SK-N-SH (cell line): ENCODE results near the gene CPNE7. TPM values are rescaled to one million over a fixed set of nuclear protein-coding genes. Genes with fewer than 3 reads are reported as not detected.

Source experiments
- CTCF ChIA-PET: fragments of 300-600, 350-600 bp; formaldehyde crosslinking; extraction: SDS; loops from one replicate; lab custom pipeline; 2021; lab: Yijun Ruan, JAX
- POLR2A ChIA-PET: fragments of 350-600 bp; sonication (Branson Sonifier 250); formaldehyde crosslinking; extraction: SDS; loops from one replicate; lab custom pipeline; 2020; ENCODE audit warnings: antibody characterized with exemption, inconsistent platforms; lab: Yijun Ruan, JAX
- DNase-seq: peaks from one replicate; pipeline ENCODE4 v3.0.0; 2012
- H2AFZ ChIP-seq: fragments of 200-600 bp; sonication (generic); 2 replicates; pipeline ENCODE4 v1.8.1; 2016; ENCODE audit warnings: antibody characterized with exemption, mild to moderate bottlenecking, low read depth
- H3F3A ChIP-seq: fragments of 200-600 bp; sonication (generic); replicated peaks from 2 replicates; pipeline ENCODE3; 2016; ENCODE audit warnings: antibody characterized with exemption, mild to moderate bottlenecking; ENCODE audit not compliant: insufficient read depth
- H3K27ac ChIP-seq, 2 experiments: fragments of 200-500 bp in 1 of 2; fragments of 200-600 bp in 1 of 2; sonication (Bioruptor generic) in 1 of 2; sonication (generic), shearing (Covaris generic) in 1 of 2; 2 replicates each; pipeline versions ENCODE4 v1.5.1 to v1.6.1; 2014 to 2016; ENCODE audit warnings: low read depth in 2 of 2, inconsistent platforms in 1 of 2, low read length in 1 of 2, mild to moderate bottlenecking in 1 of 2, mixed read lengths in 1 of 2
- H3K27me3 ChIP-seq: fragments of 200-600 bp; sonication (generic), shearing (Covaris generic); 2 replicates; pipeline ENCODE4 v1.6.1; 2016; ENCODE audit warnings: mixed run types; ENCODE audit not compliant: insufficient read depth
- H3K36me3 ChIP-seq, 2 experiments: fragments of 200-500 bp in 1 of 2; fragments of 200-600 bp in 1 of 2; sonication (Bioruptor generic) in 1 of 2; sonication (generic) in 1 of 2; replicated peaks in 1 of 2; 2 replicates each; pipeline versions ENCODE3 to v1.5.1; 2014 to 2016; ENCODE audit warnings: low read length in 1 of 2, mild to moderate bottlenecking in 1 of 2; ENCODE audit not compliant: insufficient read depth in 2 of 2, control insufficient read depth in 1 of 2
- H3K4me1 ChIP-seq, 2 experiments: fragments of 200-500 bp in 1 of 2; fragments of 200-600 bp in 1 of 2; sonication (Bioruptor generic) in 1 of 2; sonication (generic), shearing (Covaris generic) in 1 of 2; 2 replicates each; pipeline versions ENCODE4 v1.5.1 to v1.6.1; 2014 to 2016; ENCODE audit warnings: low read depth in 1 of 2, low read length in 1 of 2, mixed run types in 1 of 2; ENCODE audit not compliant: insufficient read depth in 2 of 2, control insufficient read depth in 1 of 2
- H3K4me2 ChIP-seq: fragments of 200-600 bp; sonication (generic), shearing (Covaris generic); 2 replicates; pipeline ENCODE4 v1.6.1; 2017; ENCODE audit warnings: mixed run types
- H3K4me3 ChIP-seq, 2 experiments: fragments of 200-500 bp in 1 of 2; fragments of 200-600 bp in 1 of 2; sonication (Bioruptor generic) in 1 of 2; sonication (generic), shearing (Covaris generic) in 1 of 2; 2 replicates each; pipeline versions ENCODE4 v1.5.1 to v1.8.1; 2014 to 2016; ENCODE audit warnings: low read depth in 2 of 2, inconsistent platforms in 1 of 2, low read length in 1 of 2, mild to moderate bottlenecking in 1 of 2, mixed read lengths in 1 of 2, moderate library complexity in 1 of 2
- H3K79me2 ChIP-seq: fragments of 200-600 bp; sonication (generic); 2 replicates; pipeline ENCODE4 v1.8.1; 2017; ENCODE audit warnings: mild to moderate bottlenecking; ENCODE audit not compliant: insufficient read depth
- H3K9ac ChIP-seq: fragments of 200-600 bp; sonication (generic); 2 replicates; pipeline ENCODE4 v1.6.1; 2017; ENCODE audit warnings: mixed run types
- H3K9me2 ChIP-seq: fragments of 200-600 bp; sonication (generic); 2 replicates; pipeline ENCODE4 v1.6.1; 2017; ENCODE audit warnings: mixed run types
- H3K9me3 ChIP-seq: fragments of 200-600 bp; sonication (generic); 2 replicates; pipeline ENCODE4 v1.6.1; 2017; ENCODE audit warnings: mixed run types, mild to moderate bottlenecking, moderate library complexity
- H4K20me1 ChIP-seq: fragments of 200-600 bp; sonication (generic); 2 replicates; pipeline ENCODE4 v1.6.1; 2017; ENCODE audit warnings: mild to moderate bottlenecking, mixed run types; ENCODE audit not compliant: insufficient read depth
- FOSL2 ChIP-seq: IDR thresholded peaks from 2 replicates; pipeline ENCODE4 v1.4.0; 2012; ENCODE audit warnings: low read depth, mild to moderate bottlenecking, moderate library complexity, borderline replicate concordance
- FOXJ3 ChIP-seq: sonication (generic); formaldehyde crosslinking; IDR thresholded peaks from 2 replicates; pipeline ENCODE4 v1.5.1; 2020; ENCODE audit warnings: mild to moderate bottlenecking, missing genetic modification reagents
- MXI1 ChIP-seq: IDR thresholded peaks from 2 replicates; pipeline ENCODE4 v1.6.1; 2012; ENCODE audit warnings: mild to moderate bottlenecking, low read depth, low read length, improper control_type of control experiment
- PBX3 ChIP-seq: IDR thresholded peaks from 2 replicates; pipeline ENCODE4; 2012
- RAD21 ChIP-seq: IDR thresholded peaks from 2 replicates; pipeline ENCODE4 v1.6.1; 2012; ENCODE audit warnings: mild to moderate bottlenecking, low read length
- SMC3 ChIP-seq: IDR thresholded peaks from 2 replicates; pipeline ENCODE4 v1.6.1; 2012; ENCODE audit warnings: low read depth, low read length, improper control_type of control experiment
- TAF1 ChIP-seq: IDR thresholded peaks from 2 replicates; pipeline ENCODE4 v1.6.1; 2012; ENCODE audit warnings: low read depth, mild to moderate bottlenecking, low read length, moderate library complexity, borderline replicate concordance
- YY1 ChIP-seq: IDR thresholded peaks from 2 replicates; pipeline ENCODE4 v1.4.0; 2012; ENCODE audit warnings: low read depth, mild to moderate bottlenecking
- ZBTB33 ChIP-seq: IDR thresholded peaks from 2 replicates; pipeline ENCODE4 v1.4.0; 2012; ENCODE audit warnings: low read depth, borderline replicate concordance
- WGBS: methylation state at CpG from one replicate; pipeline ENCODE4 v1.1.6; 2017; ENCODE audit warnings: low lambda C conversion rate; 5-methylcytosine and 5-hydroxymethylcytosine counted together
- polyA plus RNA-seq, 3 experiments: library from polyadenylated mRNA; depleted of rRNA; stranded (reverse); fragments of >200 nt; gene quantifications; 2 replicates each; pipeline ENCODE4 v1.2.3, GENCODE V29; 2012

The CPNE7 gene
- polyA plus RNA-seq, 1 of the 3 experiments (the other 2 are of a cell fraction) = 3.9 TPM

- H4K20me1 ChIP-seq = 0 out of 2 replicates have a peak, but pooled peaks cover 4% of the 10 kb centered on the region
- H3F3A ChIP-seq = no peaks in the 10 kb centered on the region
- peaks cover 27 to 68% of the 10 kb centered on the region in 2 experiments for H3K36me3 ChIP-seq
- no peaks in the 10 kb centered on the region for H3K9me2 ChIP-seq
- CTCF ChIA-PET = interaction anchor here (0.9 kb wide), 1 partner anchor 19 kb away, joined by 3 read pairs; no protein-coding TSS in a partner anchor
- no peak overlapping the region for H3K9ac ChIP-seq
- no peak overlapping the region for H3K4me2 ChIP-seq
- H3K27me3 ChIP-seq = no peaks in the 10 kb centered on the region
- TF ChIP-seq RAD21 (no peak), FOXJ3 (CRISPR knock-in tag) (no peak), ZBTB33 (no peak)
- H2AFZ ChIP-seq = no peak overlapping the region
- POLR2A ChIA-PET = no interaction called here
- peaks cover 8% of the 10 kb centered on the region for H3K79me2 ChIP-seq
- H3K9me3 ChIP-seq = no peaks in the 10 kb centered on the region
- H3K4me3 ChIP-seq = no peak overlapping the region
- no peak overlapping the region for H3K27ac ChIP-seq
- WGBS = 95% methylated on average over 34 of the region's 36 CpGs
- H3K4me1 ChIP-seq = no peaks in the 10 kb centered on the region
- no peak for DNase-seq
Measured at GRCh38 chr16:89536886-89537548, 38.5 kb upstream of the CPNE7 start.

- peaks cover 8% of the 10 kb centered on the region for H3K79me2 ChIP-seq
- no peak overlapping the region for H2AFZ ChIP-seq
- POLR2A ChIA-PET = no interaction called here
- no peaks in the 10 kb centered on the region for H3K9me3 ChIP-seq
- no peak overlapping the region for H3K9ac ChIP-seq
- H3K4me3 ChIP-seq = no peak overlapping the region
- no peak overlapping the region for H3K27ac ChIP-seq
- TF ChIP-seq SMC3 (no peak), TAF1 (no peak), PBX3 (no peak), YY1 (no peak)
- peaks cover 24 to 67% of the 10 kb centered on the region in 2 experiments for H3K36me3 ChIP-seq
- H4K20me1 ChIP-seq = 0 out of 2 replicates have a peak, but pooled peaks cover 4% of the 10 kb centered on the region
- H3K9me2 ChIP-seq = no peaks in the 10 kb centered on the region
- WGBS = 95% methylated on average over 2 of the region's 7 CpGs
- no peaks in the 10 kb centered on the region for H3K4me1 ChIP-seq
- H3K27me3 ChIP-seq = no peaks in the 10 kb centered on the region
- DNase-seq = no peak
- no peaks in the 10 kb centered on the region for H3F3A ChIP-seq
- H3K4me2 ChIP-seq = no peak overlapping the region
- CTCF ChIA-PET = interaction anchor here (0.9 kb wide), 1 partner anchor 18 kb away, joined by 3 read pairs; no protein-coding TSS in a partner anchor
Measured at GRCh38 chr16:89537549-89537925, 38.0 kb upstream of the CPNE7 start.

GRCh38 chr16:89538286-89538685 lies 37.3 kb upstream of the CPNE7 start:
- no peak overlapping the region for H3K4me2 ChIP-seq
- no peaks in the 10 kb centered on the region for H3K27me3 ChIP-seq
- TF ChIP-seq MXI1 (no peak), FOSL2 (no peak)
- peaks cover 2% of the 10 kb centered on the region for H3F3A ChIP-seq
- H3K27ac ChIP-seq = no peak overlapping the region
- peaks cover 21 to 62% of the 10 kb centered on the region in 2 experiments for H3K36me3 ChIP-seq
- ChIA-PET POLR2A (no interaction called here), CTCF (interaction anchor here (1.0 kb wide), 1 partner anchor 19 kb away, joined by 3 read pairs; no protein-coding TSS in a partner anchor)
- H2AFZ ChIP-seq = no peak overlapping the region
- H3K9me2 ChIP-seq = no peaks in the 10 kb centered on the region
- no peaks in the 10 kb centered on the region for H3K9me3 ChIP-seq
- no peak for DNase-seq
- no peak overlapping the region for H3K9ac ChIP-seq
- H4K20me1 ChIP-seq = 0 out of 2 replicates have a peak, but pooled peaks cover 4% of the 10 kb centered on the region
- no peak overlapping the region for H3K4me3 ChIP-seq
- peaks cover 8% of the 10 kb centered on the region for H3K79me2 ChIP-seq
- WGBS = 90% methylated on average over 2 of the region's 12 CpGs
- H3K4me1 ChIP-seq = no peaks in the 10 kb centered on the region
